ENCODE data around the gene CD70.

DNA sequence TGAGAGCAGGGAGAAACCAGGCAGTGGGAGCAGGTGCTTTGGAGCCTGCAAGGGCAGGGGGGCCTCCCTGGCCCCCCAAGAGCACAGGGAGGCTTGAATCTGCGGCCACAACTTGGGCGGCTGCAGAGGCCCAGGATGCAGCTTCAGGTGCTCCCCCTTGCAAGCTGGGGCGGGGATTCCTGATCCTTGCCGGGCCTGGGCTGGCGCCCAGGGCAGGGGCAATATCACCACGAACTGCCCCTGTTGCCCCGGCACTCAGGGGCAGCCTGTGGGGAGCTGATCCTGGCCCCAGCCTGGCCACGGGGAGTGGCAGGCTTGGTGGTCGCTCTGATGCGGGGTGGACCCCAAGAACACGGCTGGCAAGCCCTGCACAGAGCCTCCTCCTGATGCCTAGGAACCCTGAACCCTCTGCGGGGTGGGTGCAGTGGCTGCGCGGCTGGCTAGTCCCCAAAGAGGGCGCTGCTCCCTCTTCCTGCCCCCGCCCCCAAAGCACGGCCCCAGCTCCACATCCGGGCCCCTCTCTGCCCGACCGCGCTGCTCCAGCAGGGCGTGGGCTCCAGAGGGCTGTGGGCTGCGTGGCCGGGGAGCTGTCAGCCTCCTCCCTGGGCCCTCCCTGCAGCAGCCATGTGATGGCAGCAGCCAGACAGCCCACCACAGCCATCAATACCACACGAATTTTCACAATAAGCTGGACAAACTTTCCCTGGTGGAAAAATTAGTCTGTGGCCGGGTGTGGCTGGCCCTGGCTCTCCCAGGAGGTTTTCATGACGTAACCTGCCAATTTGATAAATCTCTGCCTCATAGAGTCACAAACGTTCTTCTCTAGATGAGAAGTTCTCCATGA is 39.1 kb downstream of the CD70 start:
- TF ChIP-seq, protein P1, sequence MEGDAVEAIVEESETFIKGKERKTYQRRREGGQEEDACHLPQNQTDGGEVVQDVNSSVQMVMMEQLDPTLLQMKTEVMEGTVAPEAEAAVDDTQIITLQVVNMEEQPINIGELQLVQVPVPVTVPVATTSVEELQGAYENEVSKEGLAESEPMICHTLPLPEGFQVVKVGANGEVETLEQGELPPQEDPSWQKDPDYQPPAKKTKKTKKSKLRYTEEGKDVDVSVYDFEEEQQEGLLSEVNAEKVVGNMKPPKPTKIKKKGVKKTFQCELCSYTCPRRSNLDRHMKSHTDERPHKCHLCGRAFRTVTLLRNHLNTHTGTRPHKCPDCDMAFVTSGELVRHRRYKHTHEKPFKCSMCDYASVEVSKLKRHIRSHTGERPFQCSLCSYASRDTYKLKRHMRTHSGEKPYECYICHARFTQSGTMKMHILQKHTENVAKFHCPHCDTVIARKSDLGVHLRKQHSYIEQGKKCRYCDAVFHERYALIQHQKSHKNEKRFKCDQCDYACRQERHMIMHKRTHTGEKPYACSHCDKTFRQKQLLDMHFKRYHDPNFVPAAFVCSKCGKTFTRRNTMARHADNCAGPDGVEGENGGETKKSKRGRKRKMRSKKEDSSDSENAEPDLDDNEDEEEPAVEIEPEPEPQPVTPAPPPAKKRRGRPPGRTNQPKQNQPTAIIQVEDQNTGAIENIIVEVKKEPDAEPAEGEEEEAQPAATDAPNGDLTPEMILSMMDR (IDR thresholded peaks at IDR 0.05), result no peak
- no peak for TF ChIP-seq POLR2A (IDR thresholded peaks at IDR 0.05)
